GM21515 (cell line): ENCODE results near the gene NFATC2IP.

Experiments used
- ATAC-seq: cut with Tn5 transposase; IDR thresholded peaks from one replicate; pipeline ENCODE4 v1.9.1; 2021; ENCODE audit not compliant: unreplicated experiment

Gene NFATC2IP

DNA sequence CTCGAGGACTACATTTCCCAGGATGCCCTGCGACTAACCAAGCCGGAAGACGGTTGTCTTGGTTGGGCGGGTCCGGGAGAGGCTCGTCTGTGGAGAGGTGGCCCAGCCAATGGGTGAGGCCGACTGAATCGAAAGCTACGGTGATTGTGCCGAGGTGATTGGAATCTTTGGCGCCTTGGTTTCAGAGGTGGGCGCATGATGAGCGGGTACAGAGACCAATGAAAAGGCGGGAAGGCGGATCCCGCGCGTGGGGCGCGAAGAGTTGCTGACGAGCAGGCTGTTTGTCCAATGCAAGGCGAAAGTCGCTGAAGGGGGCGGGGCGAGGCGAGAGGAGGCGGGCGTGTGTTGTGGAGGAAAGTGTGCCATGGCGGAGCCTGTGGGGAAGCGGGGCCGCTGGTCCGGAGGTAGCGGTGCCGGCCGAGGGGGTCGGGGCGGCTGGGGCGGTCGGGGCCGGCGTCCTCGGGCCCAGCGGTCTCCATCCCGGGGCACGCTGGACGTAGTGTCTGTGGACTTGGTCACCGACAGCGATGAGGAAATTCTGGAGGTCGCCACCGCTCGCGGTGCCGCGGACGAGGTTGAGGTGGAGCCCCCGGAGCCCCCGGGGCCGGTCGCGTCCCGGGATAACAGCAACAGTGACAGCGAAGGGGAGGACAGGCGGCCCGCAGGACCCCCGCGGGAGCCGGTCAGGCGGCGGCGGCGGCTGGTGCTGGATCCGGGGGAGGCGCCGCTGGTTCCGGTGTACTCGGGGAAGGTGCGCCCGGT lies at the start of gene NFATC2IP:
Gene NFATC2IP, plus strand, starts transcription at position 290 of the 762 bp plus-strand sequence. Its CDS starts 75 bp downstream, at position 365.
- ATAC-seq = peak; percentile 90

DNA sequence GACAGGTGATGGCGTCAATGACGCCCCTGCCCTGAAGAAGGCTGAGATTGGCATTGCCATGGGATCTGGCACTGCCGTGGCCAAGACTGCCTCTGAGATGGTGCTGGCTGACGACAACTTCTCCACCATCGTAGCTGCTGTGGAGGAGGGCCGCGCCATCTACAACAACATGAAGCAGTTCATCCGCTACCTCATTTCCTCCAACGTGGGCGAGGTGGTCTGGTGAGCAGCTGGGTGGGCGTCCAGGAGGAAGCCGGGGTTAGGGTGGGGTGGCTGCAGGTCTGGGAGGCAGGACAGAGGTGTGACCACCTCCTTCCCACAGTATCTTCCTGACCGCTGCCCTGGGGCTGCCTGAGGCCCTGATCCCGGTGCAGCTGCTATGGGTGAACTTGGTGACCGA lies 48.9 kb upstream of the NFATC2IP start:
- no peak for ATAC-seq

DNA sequence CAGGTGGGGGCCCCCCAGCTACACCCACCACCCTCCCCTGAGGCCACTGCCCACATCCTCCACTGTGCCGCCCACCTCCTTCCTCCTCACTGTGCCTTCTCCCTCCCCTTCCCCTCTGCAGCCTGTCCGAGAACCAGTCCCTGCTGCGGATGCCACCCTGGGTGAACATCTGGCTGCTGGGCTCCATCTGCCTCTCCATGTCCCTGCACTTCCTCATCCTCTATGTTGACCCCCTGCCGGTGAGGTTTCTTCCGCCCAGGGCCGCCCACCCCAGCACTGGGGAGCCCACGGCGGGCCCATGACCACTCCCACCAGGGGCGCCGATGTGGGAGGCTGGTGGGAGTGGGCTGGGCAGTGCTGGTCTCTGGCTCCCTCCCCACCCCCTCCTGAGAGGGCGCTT lies 47.8 kb upstream of the NFATC2IP start:
- no peak for ATAC-seq

DNA sequence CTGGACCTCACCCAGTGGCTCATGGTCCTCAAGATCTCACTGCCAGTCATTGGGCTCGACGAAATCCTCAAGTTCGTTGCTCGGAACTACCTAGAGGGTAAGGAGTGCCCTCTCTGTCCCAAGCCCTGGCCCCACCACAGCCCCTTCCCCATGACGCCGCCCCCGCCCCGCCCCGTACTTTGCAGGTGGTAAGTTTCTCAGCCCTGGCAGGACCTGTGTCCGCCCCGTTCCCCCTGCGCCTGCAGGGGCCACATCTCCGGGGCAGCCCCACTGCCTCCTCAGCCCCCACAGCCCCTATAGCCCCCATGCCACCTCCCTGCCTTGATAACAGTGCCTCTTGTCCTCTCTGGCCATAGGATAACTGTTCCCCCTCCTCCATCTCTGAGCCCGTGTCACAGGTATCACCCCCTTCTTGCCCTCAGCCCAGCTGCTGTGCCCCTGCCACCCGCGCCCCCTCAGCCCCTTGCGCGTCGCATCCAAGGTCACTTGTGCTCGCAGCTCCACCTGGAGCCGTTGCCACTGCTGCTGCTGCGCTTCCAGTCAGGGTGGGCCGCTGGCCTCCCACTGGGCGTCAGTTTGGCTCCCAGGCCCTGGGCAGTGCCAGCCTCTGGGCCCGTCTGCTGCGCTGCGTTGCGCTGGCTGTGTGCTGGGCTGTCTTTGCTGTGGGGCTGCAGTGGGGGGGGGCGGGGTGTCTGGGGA lies 47.2 kb upstream of the NFATC2IP start:
- no peak for ATAC-seq

DNA sequence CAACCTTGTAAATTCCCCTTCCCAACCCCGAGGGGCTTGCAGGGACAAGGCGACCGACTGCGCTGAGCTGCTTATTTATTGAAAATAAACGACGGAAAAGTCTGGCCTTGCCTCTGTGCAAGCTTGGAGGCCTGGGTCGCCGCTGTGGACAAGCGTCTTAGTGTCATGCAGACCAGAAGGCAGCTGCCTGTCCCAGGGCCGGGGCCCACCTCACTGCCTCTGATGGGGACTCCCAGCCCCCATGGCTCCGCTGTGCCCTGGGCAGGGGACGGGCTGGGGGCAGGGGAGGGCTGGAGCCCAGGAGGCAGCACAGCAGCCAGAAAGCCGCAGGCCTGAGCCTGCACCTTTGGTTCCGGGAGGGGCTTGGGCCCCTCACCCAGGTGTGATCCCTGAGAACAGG lies 46.4 kb upstream of the NFATC2IP start:
- no peak for ATAC-seq

DNA sequence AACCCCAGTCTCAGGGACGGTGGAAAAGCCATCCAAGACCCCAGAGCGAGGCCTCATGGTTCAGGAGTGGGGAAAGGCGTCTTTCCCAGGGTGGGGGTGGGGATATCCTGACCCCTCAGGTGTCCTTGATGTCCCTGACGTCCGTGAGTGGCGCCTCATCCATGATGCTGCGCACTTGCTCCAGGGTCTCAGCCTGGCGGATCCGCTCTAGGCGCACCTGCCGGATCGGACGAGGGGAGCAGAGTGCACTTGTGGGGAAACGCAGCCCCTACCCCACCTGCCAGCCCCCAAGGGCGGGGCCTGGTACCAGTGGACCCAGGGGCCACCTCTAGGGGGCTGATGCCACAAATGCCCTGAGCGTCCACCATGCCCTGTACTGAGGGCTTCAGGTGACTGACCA lies 45.9 kb upstream of the NFATC2IP start:
- ATAC-seq = no peak

DNA sequence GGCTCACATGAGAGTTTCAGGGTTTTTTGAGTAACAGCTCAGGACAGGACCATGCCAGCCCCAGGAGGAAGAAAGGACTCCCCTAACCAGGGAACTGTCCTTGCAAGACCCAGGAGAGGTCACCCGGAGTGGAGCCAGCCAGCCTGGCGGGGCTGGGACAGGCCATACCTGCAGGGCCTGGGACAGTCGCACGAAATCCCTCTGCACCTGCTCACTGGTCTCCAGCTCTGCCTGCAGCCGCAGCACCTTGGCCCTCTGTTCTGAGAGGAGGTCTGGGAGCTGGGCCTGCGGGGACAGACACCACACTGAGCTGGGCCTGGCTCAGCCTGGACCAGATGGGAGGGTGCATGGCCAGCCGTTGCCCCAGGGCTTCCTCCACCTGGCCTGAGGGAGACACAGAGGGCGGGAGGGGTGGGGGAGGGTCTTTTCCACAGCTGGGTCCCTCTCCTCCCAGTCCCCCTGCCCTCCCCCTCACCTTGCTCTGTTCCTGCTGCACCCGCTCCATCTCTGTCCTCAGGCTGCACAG lies 45.4 kb upstream of the NFATC2IP start:
- no peak for ATAC-seq

DNA sequence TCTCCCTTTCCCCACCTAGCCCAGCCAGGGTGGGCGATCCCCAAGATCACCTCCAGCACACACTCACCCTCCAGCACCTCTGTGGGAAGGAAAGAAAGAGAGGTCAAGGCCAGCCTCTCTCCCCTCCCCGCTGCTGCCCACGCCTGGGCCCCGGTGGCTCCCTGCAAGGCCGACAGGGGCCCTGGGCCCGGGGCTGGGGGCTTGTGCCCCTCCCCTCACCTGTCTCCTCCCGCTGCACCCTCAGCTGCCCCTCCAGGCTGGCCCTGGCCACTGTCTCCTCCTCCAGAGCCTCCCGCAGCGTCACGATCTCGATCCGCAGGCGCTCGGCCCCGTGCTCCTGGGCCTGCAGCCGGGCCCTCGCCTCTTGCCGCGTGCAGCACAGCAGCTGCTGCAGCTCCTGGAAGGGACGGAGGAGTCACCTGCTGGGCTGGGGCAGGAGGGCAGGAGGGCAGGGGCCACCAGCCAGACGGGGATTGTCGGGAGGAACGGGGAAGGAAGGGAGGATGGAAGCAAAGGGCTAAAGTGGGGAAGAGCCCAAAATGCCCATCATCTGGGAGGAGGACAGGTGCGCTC lies 44.9 kb upstream of the NFATC2IP start:
- no peak for ATAC-seq

DNA sequence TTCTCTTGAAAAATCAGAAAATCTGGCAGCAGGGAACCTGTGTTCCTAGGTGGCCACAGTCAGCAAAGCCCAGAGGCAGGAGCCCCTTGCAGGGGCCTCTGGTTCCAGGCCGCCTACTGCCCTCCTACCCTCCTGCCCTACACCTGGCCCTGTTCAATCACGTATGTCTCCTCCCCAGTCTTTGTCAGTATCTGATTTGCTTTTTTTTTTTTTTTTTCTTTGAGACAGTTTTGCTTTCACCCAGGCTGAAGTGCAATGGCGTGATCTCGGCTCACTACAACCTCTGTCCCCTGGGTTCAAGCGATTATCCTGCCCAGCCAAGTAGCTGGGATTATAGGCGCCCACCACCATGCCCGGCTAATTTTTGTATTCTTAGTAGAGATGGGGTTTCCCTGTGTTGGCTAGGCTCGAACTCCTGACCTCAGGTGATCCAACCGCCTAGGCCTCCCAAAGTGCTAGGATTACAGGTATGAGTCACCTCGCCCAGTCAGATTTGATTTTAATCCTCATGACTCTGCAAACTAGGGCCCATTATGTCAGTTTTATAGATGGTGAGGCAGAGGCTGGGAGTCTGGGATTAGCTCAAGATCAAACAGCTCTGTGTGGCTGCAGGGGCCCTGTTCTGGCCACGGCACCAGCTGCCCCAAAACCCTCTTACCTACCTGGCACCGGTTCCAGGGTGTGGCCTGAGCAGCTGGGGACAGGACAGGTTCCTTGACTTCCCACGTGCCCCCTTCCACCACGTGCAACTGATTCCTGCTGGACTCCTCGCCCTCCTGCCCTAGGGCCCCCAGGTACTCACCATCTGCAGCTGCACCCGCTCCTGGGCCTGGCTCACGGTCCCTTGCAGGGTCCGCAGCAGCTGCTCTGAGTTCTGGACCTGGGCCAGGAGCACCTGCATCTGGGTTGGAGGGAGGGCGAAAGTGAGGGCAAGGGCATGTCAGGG lies 40.4 kb upstream of the NFATC2IP start:
- ATAC-seq = no peak

DNA sequence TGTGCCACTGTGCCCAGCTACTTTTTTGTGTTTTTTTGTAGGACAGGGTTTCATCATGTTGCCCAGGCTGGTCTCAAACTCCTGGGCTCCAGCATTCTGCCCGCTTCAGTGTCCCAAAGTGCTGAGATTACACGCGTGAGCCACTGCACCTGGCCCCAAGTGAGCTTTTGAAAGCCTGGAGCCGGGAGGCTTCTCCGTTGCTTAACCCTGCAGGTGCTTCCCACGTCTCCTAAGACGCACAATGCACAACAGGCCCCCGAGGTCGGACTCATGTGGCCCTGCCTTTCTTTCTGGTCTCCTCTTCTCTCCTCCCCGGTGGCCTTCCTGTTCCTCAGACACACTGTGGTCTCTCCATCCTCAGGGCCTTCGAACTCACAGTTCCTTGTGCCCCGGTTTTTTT lies 38.2 kb upstream of the NFATC2IP start:
- no peak for ATAC-seq

DNA sequence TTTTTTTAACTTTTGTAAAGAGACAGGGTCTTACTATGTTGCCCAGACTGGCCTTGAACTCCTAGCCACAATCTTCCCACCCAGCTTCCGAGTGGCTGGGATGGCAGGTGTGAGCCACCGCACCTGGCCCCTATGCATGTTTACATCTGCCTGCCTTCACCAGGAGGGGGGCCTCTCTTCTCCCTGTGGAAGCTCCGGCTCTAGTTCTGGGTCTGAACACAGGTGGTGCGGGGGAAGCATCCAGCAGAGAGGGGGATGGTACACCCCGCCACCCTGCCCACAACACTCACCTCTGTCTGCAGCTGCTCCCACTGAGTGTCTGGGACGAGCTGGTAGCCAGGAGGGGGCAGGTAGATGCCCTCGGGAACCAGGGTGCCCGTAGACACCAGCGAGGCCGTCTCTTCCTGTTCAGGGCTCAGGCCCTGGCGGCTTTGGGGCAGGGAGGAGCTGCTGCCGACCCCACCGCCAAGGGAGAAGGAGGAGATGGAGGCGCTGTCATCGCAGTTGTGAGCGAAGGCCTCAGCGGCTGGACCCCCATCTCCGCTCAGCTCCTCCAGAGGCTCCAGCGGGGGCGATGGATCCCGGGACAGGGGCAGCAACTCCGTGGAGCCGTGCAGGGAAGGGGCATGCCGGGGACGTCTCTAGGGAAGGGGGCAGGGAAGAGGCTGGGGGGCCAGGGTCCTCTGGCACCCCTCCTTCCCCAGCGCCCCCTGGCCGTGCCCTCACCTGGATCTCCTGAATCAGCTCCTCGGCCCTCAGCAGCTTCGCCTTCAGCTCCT lies 36.6 kb upstream of the NFATC2IP start:
- ATAC-seq = no peak

DNA sequence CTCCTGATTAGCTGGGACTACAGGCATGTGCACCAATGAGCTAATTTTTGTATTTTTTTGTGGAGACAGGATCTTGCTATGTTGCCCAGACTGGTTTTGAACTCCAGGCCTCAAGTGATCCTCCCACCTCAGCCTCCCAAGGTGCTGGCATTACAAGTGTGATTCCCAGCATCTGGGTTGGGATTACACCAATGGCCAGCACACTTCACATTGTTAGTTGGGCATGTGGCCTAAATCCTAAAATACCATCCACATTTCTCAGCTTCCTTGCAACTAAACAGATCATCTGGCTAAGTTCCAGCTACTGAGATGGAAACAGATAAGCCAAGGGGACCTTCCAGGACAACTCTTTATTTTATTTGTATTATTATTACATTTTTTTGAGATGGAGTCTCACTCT lies 35.6 kb upstream of the NFATC2IP start:
- ATAC-seq = no peak

DNA sequence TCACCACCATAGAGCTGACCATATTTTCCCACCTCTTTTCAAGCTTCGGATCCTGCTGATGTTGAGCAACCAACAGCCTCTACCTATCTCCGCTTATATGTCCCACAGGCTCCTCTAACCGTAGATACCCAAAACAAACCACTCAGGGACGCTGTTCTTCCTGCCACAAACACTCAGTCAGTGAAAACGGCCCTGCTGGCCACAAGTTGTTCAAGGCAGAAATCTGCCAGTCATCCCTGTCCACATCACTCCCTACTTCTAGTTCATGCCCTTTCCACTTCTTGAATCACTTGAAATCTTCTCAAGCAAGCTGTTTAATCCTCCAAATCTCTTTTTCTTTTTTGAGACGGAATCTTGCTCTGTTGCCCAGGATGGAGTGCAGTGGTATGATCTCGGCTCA lies 33.6 kb upstream of the NFATC2IP start:
- no peak for ATAC-seq

DNA sequence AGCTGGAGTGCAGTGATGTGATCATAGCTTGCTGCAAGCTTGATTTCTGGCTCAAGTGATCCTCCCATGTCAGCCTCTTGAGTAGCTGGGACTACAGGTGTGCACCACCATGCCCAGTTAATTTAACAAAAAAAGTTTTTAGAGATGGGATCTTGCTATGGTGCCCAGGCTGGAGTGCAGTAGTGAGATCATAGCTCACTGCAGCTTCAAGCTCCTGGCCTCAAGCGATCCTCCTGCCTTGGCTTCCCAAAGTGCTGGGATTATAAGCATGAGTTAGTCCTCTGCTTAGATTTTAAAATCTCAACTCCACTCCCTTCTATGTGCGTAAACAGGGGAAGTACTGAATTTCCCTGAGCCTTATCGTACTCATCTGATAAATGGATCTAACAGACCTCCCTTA lies 32.0 kb upstream of the NFATC2IP start:
- ATAC-seq = no peak

DNA sequence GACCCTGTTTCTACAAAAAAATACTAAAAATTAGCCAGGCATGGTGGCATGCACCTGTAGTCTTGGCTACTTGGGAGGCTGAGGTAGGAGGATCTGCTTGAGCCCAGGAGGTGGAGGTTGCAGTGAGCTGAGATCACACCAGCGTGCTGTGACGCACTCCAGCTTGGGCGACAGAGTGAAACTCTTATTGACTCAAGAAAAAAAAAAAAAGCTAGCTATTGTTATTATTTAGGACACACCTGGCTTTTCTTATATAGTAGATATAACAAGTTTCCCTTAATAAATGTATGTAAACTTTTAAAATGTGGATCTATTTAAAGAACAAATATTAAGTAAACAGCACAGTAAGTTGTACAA lies 27.5 kb upstream of the NFATC2IP start:
- no peak for ATAC-seq

DNA sequence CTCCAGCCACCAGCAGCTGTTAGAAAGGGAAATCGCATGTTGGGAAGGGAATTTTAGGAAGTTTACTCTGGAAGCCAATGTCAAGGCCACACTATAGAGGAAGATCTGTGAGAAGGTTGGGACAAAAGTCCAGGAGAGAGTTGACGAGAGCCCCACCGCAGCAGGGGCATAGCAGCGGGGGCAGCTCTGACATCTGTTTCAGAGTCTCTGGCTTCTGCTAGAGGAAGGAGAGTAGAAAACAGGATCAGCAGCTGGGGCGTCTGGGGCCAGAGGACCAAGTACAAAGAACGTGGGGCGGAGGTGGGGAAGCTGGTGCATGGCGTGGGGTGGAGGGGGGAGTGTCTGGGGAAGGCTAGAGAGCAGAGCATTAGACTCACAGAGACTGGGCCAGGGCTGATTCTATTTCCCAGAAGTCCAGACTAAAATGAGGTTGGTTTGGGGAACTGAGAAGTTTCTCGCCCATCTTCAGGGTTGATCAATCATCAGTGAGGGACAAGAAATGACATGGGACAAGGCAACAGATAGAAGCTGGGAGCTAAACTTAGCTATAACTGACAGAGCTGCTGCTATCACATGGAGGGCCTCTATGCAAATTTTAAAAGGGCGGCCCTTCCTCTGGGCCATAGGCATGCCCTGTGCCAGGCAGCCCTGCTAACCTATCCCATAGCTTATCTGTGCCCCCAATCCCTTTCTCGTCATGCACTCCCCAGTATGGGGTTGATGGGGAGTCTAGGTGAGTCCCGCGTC lies 26.9 kb upstream of the NFATC2IP start:
- ATAC-seq = peak; percentile 48

DNA sequence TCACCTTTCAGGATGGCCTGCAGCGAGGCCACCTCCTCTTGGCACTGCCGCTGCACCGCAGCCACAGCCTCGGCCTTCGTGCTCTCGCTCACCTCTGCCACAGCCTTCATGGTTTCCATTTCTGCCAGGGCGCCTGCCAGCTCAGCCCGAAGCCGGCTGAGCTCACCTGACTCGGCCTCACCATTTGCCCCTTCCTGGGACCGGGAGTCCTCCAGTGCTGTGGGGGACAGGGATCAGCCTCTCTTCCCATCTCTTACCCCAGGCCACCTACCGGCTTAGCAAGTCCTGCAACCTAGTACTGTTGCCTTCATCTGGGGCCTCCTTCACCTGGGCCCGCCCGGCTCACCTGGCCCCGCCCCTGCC lies 26.4 kb upstream of the NFATC2IP start:
- ATAC-seq = no peak

DNA sequence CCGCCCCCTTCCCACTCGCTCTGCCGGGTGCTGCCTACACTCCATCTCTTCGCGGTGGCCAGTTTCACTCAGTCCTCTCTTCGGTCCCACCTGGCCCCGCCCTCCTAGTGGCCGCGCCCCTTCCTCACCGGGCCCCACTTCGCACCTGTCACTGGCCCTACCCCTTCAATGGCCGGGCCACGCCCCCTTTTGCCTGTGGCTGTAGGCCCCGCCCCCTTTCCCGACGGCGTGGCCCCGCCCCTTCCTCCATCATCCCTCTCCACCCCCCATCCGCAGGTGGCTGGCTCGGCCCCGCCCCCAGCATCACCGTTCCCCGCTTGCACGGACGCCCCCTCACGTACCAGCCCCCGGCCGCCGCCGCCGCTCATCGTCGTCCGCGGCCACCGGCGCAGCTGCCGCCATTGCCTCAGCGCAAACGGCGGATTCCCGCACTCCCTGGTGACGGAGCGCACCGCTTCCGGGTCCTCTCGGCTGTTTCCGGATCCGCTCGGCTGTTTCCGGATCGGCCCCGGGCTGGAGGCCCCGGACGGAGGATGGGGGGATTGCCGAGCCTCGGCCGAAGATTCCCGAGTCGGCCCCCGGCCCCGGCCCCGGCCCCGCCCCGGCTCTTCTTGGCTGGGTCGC lies 25.9 kb upstream of the NFATC2IP start, which contains the start of gene RABEP2:
Gene RABEP2, minus strand, starts transcription at position 477 of the 624 bp plus-strand sequence. Its CDS starts 75 bp downstream, at position 402.
- peak; percentile 54 for ATAC-seq
